ENCODE results near the gene KTN1.

Gene KTN1

DNA sequence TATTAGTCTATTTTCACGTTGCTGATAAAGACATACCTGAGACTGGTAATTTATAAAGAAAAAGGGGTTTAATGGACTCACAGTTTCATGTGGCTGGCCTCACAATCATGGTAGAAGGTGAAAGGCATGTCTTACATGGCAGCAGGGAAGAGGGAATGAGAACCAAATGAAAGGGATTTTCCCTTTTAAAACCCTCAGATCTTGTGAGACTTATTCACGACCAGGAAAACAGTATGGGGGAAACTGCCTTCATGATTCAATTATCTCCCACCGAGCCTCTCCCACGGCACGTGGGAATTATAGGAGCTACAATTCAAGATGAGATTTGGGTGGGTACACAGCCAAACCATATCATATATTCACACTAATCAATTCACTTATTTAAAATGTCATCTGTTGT lies 41.4 kb downstream of the KTN1 start:
- H3K36me3 ChIP-seq (ENCODE audit: insufficient read depth, low read length): peaks cover 74% of the 10 kb centered on the region
- no peak overlapping the region for H3K4me3 ChIP-seq (ENCODE audit: low read depth, low read length, poor library complexity, severe bottlenecking)

DNA sequence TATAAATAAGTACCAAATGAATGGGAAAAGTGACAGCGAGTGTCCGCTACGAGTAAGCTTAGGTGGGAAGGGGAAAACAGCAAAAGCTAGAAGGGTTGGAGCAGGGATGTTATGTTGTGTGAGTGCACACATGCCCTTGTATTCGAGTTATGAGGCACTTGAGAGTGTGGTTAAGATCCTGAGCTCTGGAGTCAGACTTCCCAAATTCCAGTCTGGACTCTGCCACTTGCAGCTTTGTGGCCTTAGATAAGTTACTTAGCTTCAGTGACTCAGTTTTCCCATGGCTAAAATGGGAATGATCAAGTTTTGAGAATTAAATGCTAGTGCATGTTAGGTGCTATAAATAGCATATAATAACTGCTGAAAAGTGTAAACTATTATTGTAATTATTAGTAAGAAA lies 44.9 kb downstream of the KTN1 start:
- Histone ChIP-seq H3K36me3 (ENCODE audit: insufficient read depth, low read length) (peaks cover 67% of the 10 kb centered on the region), H3K4me1 (ENCODE audit: insufficient read depth, low read length, severe bottlenecking) (no peaks in the 10 kb centered on the region), H3K27ac (ENCODE audit: low read depth, low read length, poor library complexity, severe bottlenecking) (no peak overlapping the region), H3K9me3 (ENCODE audit: low read length) (peaks cover 3% of the 10 kb centered on the region; the same call in 1 of the 2 replicates), H3K9ac (ENCODE audit: low read length) (no peak overlapping the region), H3K4me2 (ENCODE audit: low read length) (no peak overlapping the region), H3F3A (ENCODE audit: insufficient read depth, low read length) (no peaks in the 10 kb centered on the region), H3K27me3 (ENCODE audit: insufficient read depth, low read length) (no peaks in the 10 kb centered on the region), H4K20me1 (ENCODE audit: insufficient read depth, low read length) (no peaks in the 10 kb centered on the region), H2AFZ (ENCODE audit: low read length) (no peak overlapping the region), H3K9me2 (ENCODE audit: low read depth, low read length) (no peaks in the 10 kb centered on the region), H3K4me3 (ENCODE audit: low read depth, low read length, poor library complexity, severe bottlenecking) (no peak overlapping the region), H3K79me2 (ENCODE audit: insufficient read depth, low read length) (no peaks in the 10 kb centered on the region)
- no peak for TF ChIP-seq EZH2 (IDR thresholded peaks at IDR 0.05; ENCODE audit: borderline replicate concordance, low read length)
- TF ChIP-seq, protein P1, sequence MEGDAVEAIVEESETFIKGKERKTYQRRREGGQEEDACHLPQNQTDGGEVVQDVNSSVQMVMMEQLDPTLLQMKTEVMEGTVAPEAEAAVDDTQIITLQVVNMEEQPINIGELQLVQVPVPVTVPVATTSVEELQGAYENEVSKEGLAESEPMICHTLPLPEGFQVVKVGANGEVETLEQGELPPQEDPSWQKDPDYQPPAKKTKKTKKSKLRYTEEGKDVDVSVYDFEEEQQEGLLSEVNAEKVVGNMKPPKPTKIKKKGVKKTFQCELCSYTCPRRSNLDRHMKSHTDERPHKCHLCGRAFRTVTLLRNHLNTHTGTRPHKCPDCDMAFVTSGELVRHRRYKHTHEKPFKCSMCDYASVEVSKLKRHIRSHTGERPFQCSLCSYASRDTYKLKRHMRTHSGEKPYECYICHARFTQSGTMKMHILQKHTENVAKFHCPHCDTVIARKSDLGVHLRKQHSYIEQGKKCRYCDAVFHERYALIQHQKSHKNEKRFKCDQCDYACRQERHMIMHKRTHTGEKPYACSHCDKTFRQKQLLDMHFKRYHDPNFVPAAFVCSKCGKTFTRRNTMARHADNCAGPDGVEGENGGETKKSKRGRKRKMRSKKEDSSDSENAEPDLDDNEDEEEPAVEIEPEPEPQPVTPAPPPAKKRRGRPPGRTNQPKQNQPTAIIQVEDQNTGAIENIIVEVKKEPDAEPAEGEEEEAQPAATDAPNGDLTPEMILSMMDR (IDR thresholded peaks at IDR 0.05; ENCODE audit: low read length): no peak

More for the DNA sequence above, 41.4 kb downstream of the KTN1 start:
- Histone ChIP-seq H3F3A (ENCODE audit: insufficient read depth, low read length) (no peaks in the 10 kb centered on the region), H3K4me2 (ENCODE audit: low read length) (no peak overlapping the region), H3K9ac (ENCODE audit: low read length) (no peak overlapping the region), H3K9me2 (ENCODE audit: low read depth, low read length) (no peaks in the 10 kb centered on the region), H3K9me3 (ENCODE audit: low read length) (peaks cover 9% of the 10 kb centered on the region; the same call in 1 of the 2 replicates), H3K79me2 (ENCODE audit: insufficient read depth, low read length) (no peaks in the 10 kb centered on the region), H4K20me1 (ENCODE audit: insufficient read depth, low read length) (no peaks in the 10 kb centered on the region), H3K27ac (ENCODE audit: low read depth, low read length, poor library complexity, severe bottlenecking) (no peak overlapping the region), H2AFZ (ENCODE audit: low read length) (no peak overlapping the region), H3K27me3 (ENCODE audit: insufficient read depth, low read length) (no peaks in the 10 kb centered on the region), H3K4me1 (ENCODE audit: insufficient read depth, low read length, severe bottlenecking) (no peaks in the 10 kb centered on the region)
- TF ChIP-seq, protein P1 (IDR thresholded peaks at IDR 0.05; ENCODE audit: low read length): no peak
- no peak for TF ChIP-seq EZH2 (IDR thresholded peaks at IDR 0.05; ENCODE audit: borderline replicate concordance, low read length)

DNA sequence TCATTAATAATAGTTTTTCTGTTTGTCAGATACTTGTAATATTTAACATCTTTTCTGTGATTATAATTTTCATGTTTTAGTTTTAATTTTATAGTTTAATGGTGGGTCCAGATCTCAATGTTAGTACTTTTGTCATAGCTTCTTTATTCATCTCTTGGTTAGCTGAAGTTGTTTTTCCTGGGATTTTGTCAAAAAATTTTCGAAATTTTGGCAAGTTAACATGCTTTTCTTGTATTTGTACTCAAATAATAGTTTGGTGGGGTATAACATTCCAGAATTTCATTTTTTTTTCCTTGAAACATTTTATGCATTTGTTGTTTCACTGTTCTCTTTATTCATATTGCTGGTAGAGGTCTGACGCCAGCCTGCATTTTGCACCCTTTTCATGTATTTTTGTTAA lies 45.5 kb downstream of the KTN1 start:
- no peaks in the 10 kb centered on the region for H3K4me1 ChIP-seq (ENCODE audit: insufficient read depth, low read length, severe bottlenecking)
- no peaks in the 10 kb centered on the region for H3K9me3 ChIP-seq (ENCODE audit: low read length)
- no peaks in the 10 kb centered on the region for H3K79me2 ChIP-seq (ENCODE audit: insufficient read depth, low read length)
- no peaks in the 10 kb centered on the region for H3K27me3 ChIP-seq (ENCODE audit: insufficient read depth, low read length)
- H3K9me2 ChIP-seq (ENCODE audit: low read depth, low read length): no peaks in the 10 kb centered on the region
- no peak overlapping the region for H2AFZ ChIP-seq (ENCODE audit: low read length)
- H3K4me3 ChIP-seq (ENCODE audit: low read depth, low read length, poor library complexity, severe bottlenecking): no peak overlapping the region
- TF ChIP-seq, protein P1 (IDR thresholded peaks at IDR 0.05; ENCODE audit: low read length): no peak
- TF ChIP-seq EZH2 (IDR thresholded peaks at IDR 0.05; ENCODE audit: borderline replicate concordance, low read length): no peak
- H3K27ac ChIP-seq (ENCODE audit: low read depth, low read length, poor library complexity, severe bottlenecking): no peak overlapping the region
- no peaks in the 10 kb centered on the region for H4K20me1 ChIP-seq (ENCODE audit: insufficient read depth, low read length)
- H3F3A ChIP-seq (ENCODE audit: insufficient read depth, low read length): no peaks in the 10 kb centered on the region
- no peak overlapping the region for H3K4me2 ChIP-seq (ENCODE audit: low read length)
- H3K36me3 ChIP-seq (ENCODE audit: insufficient read depth, low read length): peaks cover 67% of the 10 kb centered on the region
- no peak overlapping the region for H3K9ac ChIP-seq (ENCODE audit: low read length)

All from OCI-LY1 (cell line).